GM12874 (cell line): ENCODE data around the gene G6PC1.

ENCODE experiments used
- TF ChIP-seq, protein P1 (sequence below): IDR thresholded peaks from 2 replicates; pipeline ENCODE4 v1.5.1; 2011; ENCODE audit warnings: low read depth, mild to moderate bottlenecking, control low read depth, low read length, moderate library complexity; ENCODE audit not compliant: insufficient read depth

Gene G6PC1

DNA sequence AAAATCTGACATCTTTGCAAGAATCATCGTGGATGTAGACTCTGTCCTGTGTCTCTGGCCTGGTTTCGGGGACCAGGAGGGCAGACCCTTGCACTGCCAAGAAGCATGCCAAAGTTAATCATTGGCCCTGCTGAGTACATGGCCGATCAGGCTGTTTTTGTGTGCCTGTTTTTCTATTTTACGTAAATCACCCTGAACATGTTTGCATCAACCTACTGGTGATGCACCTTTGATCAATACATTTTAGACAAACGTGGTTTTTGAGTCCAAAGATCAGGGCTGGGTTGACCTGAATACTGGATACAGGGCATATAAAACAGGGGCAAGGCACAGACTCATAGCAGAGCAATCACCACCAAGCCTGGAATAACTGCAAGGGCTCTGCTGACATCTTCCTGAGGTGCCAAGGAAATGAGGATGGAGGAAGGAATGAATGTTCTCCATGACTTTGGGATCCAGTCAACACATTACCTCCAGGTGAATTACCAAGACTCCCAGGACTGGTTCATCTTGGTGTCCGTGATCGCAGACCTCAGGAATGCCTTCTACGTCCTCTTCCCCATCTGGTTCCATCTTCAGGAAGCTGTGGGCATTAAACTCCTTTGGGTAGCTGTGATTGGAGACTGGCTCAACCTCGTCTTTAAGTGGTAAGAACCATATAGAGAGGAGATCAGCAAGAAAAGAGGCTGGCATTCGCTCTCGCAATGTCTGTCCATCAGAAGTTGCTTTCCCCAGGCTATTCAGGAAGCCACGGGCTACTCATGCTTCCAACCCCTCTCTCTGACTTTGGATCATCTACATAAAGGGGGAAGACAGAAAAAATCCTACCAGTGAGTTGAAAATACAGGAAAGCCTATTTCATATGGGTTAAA, at the start of gene G6PC1:
TSS of gene G6PC1 (plus strand) at position 340 of the 872 bp plus-strand sequence. CDS start at position 418, 78 bp downstream.
- TF ChIP-seq, protein P1, sequence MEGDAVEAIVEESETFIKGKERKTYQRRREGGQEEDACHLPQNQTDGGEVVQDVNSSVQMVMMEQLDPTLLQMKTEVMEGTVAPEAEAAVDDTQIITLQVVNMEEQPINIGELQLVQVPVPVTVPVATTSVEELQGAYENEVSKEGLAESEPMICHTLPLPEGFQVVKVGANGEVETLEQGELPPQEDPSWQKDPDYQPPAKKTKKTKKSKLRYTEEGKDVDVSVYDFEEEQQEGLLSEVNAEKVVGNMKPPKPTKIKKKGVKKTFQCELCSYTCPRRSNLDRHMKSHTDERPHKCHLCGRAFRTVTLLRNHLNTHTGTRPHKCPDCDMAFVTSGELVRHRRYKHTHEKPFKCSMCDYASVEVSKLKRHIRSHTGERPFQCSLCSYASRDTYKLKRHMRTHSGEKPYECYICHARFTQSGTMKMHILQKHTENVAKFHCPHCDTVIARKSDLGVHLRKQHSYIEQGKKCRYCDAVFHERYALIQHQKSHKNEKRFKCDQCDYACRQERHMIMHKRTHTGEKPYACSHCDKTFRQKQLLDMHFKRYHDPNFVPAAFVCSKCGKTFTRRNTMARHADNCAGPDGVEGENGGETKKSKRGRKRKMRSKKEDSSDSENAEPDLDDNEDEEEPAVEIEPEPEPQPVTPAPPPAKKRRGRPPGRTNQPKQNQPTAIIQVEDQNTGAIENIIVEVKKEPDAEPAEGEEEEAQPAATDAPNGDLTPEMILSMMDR, result no peak

DNA sequence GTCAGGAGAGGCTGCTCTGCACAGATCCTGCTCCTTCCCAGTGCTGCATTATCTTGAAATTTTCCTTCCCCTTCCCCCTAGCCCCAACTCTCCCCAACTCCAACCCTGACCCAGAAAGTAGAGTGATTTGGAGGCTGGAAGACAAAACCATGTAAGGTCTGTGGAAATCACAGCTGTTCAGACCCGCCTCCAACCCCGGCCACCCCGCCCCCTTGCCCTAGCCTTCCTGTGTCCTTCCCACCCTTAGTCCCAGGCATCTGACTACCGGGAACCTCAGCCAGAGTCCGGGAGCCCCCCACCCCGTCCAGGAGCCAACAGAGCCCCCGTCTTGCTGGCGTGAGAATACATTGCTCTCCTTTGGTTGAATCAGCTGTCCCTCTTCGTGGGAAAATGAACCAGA, 49.6 kb upstream of the G6PC1 start, which contains the start of gene AOC3:
TSS of gene AOC3 (plus strand) at position 246 of the 400 bp plus-strand sequence. CDS start at position 391, 145 bp downstream.
- TF ChIP-seq, protein P1, result no peak

DNA sequence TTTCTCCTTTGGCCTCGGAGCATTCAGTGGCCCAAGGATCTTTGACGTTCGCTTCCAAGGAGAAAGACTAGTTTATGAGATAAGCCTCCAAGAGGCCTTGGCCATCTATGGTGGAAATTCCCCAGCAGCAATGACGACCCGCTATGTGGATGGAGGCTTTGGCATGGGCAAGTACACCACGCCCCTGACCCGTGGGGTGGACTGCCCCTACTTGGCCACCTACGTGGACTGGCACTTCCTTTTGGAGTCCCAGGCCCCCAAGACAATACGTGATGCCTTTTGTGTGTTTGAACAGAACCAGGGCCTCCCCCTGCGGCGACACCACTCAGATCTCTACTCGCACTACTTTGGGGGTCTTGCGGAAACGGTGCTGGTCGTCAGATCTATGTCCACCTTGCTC, 48.2 kb upstream of the G6PC1 start:
- TF ChIP-seq, protein P1, result no peak

GRCh38 chr17:42853004-42853403, 47.6 kb upstream of the G6PC1 start:
- TF ChIP-seq, protein P1, result no peak

- TF ChIP-seq, protein P1, result no peak
These were observed 47.0 kb upstream of the G6PC1 start for GRCh38 chr17:42853597-42853967.

DNA sequence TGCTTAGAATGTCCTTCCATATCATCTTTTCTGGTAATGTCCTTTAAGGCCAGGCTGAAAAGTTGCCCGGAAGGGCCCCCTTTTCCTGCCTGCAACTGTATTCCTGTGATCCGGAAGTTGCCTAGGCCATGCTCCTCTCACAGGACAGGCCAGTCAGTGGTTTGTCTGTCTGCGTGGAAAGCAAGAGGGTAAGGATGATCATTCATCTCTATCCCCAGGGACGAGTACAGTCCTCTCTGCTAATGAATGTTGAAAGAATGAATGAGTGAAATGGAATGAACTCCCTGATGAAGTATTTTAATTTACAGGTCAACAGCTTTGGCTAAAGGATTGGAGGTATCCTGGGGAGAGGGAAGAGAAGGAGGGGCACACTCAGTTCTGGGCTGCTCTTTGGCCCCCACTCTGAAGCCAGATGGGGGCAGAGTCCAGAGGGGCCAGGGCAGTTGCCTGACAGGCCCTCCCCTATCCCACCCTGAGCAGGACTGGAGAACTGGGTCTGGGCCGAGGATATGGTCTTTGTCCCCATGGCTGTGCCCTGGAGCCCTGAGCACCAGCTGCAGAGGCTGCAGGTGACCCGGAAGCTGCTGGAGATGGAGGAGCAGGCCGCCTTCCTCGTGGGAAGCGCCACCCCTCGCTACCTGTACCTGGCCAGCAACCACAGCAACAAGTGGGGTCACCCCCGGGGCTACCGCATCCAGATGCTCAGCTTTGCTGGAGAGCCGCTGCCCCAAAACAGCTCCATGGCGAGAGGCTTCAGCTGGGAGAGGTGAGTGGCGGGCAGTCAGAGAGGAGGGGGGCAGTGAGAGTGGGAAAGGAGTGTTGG, 46.4 kb upstream of the G6PC1 start:
- TF ChIP-seq, protein P1, result no peak

GRCh38 chr17:42855048-42855596, 45.5 kb upstream of the G6PC1 start:
- TF ChIP-seq, protein P1, result no peak
